ENCODE data around the gene THBS3. TPM values are rescaled to one million over a fixed set of nuclear protein-coding genes. Genes with fewer than 3 reads are reported as not detected.

The THBS3 gene
- total and polyA plus RNA-seq, 2 of the 4 experiments (the other 2 are of a cell fraction), result 15.1 to 30.4 TPM

DNA sequence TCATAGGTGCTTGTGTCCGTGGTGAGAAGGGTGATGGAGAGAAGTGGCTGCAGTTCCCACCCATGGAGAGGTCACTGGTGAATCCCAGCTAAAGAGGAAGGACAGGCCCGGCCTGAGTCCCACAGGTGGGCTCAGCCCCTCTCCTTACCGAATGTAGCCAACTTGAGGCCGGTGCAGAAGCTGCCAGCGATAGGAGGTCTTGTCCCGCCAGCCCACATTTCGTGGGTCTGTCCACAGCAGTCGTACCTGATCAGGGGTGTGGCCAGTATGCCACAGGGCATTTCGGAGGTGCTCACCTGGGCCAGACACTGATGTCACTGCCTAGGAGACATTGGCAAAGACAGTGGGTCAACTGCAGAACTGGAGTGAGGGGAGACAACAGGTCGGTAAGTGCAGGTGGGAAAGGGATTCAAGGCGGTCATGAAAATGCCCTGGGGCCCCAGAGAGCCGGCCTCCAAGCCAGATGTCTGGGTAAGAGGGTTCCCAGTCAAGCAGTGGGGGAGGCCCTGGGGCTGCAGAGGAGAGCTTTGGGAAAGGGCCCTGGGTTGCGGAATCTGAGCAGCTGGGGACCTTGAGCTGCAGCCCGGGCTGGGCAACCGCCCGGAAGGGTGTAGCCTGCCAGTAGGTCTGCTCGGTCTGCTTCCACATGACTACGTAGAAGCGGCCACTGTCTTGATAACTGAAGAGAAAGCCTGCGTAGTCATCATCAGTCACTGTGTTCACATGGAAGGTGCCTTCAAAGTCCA is 10.6 kb downstream of the THBS3 start:
- ChIA-PET CTCF (no interaction called here), POLR2A (ENCODE audit: unreplicated experiment) (no interaction called here)
- 96% methylated on average over 16 of the region's 20 CpGs; no CpG with 5 or more reads in 1 of the 2 experiments for WGBS, 2 experiments (ENCODE audit: extremely low coverage in 2 of 2, insufficient read length in 1 of 2)
- dilution Hi-C loops (cut with HindIII; ENCODE audit: low sequenced_read_pairs, unreplicated experiment) (no loop called here), intact Hi-C loops (cut with micrococcal nuclease) (no loop called here), in situ Hi-C loops (cut with MboI; ENCODE audit: low sequenced_read_pairs) (no loop called here)
- H3K27me3 ChIP-seq (ENCODE audit: control insufficient read depth, insufficient read depth, low read length), result no peaks in the 10 kb centered on the region
- TF ChIP-seq RAD21 (IDR thresholded peaks at IDR 0.05; ENCODE audit: low read length), result no peak
- H2BK5ac ChIP-seq (ENCODE audit: low read depth, low read length, poor library complexity, severe bottlenecking), result no peak overlapping the region
- no peak overlapping the region for H2BK120ac ChIP-seq (ENCODE audit: low read depth, low read length)
- no peak overlapping the region for H3K23ac ChIP-seq (ENCODE audit: low read depth, low read length)
- peaks cover 17% of the 10 kb centered on the region for H3K4me1 ChIP-seq (ENCODE audit: control insufficient read depth, insufficient read depth, low read length)
- H3K9ac ChIP-seq (ENCODE audit: low read depth, low read length), result no peak overlapping the region
- no peak overlapping the region for H2AK9ac ChIP-seq (replicated peaks; ENCODE audit: low read depth, low read length, poor library complexity)
- no peak overlapping the region for H3K18ac ChIP-seq (ENCODE audit: low read depth, low read length)
- H3K56ac ChIP-seq (ENCODE audit: extremely low read depth, insufficient read depth, low read length), result no peak overlapping the region
- BruUV-seq (replicated peaks), result no TSS peak
- no peak overlapping the region for H2AK5ac ChIP-seq (ENCODE audit: low read depth, low read length)
- H3K36me3 ChIP-seq (ENCODE audit: control insufficient read depth, insufficient read depth, low read length), result peaks cover 28% of the 10 kb centered on the region
- peaks cover 19% of the 10 kb centered on the region for H3K9me1 ChIP-seq (ENCODE audit: insufficient read depth, low read length)
- H3K14ac ChIP-seq (replicated peaks; ENCODE audit: low read depth, low read length), result no peak overlapping the region
- no peak overlapping the region for H3K4me3 ChIP-seq (ENCODE audit: insufficient read depth, low read depth, low read length)
- no peak for DNase-seq
- no peak overlapping the region for H2AFZ ChIP-seq (replicated peaks; ENCODE audit: low read length, poor library complexity)
- no peak overlapping the region for H2BK15ac ChIP-seq (ENCODE audit: low read depth, low read length)
- no peaks in the 10 kb centered on the region for H3K9me3 ChIP-seq (ENCODE audit: control insufficient read depth, insufficient read depth, low read length)
- no peak overlapping the region for H3K4me2 ChIP-seq (ENCODE audit: low read depth, low read length)
- H4K8ac ChIP-seq (ENCODE audit: low read depth in 2 of 2, low read length in 2 of 2), result no peak overlapping the region
- H3K27ac ChIP-seq (ENCODE audit: insufficient read depth, low read length), result no peak overlapping the region
- ATAC-seq (ENCODE audit: low read depth), result no peak
- H2BK20ac ChIP-seq (ENCODE audit: low read depth, low read length), result no peak overlapping the region
- no peak overlapping the region for H3K4ac ChIP-seq (ENCODE audit: low read depth, low read length)
- H4K91ac ChIP-seq (ENCODE audit: insufficient read depth, low read depth, low read length), result no peak overlapping the region
- H4K5ac ChIP-seq (ENCODE audit: low read depth, low read length), result no peak overlapping the region
- peaks cover 13 to 30% of the 10 kb centered on the region in 2 experiments; a peak in 3 of 4 replicates for H3K79me1 ChIP-seq (ENCODE audit: low read depth in 1 of 2, low read length in 2 of 2)
- no peaks in the 10 kb centered on the region for H4K20me1 ChIP-seq (ENCODE audit: insufficient read depth, low read length)
